ENCODE measurements around the gene IRF5.

The IRF5 gene

DNA sequence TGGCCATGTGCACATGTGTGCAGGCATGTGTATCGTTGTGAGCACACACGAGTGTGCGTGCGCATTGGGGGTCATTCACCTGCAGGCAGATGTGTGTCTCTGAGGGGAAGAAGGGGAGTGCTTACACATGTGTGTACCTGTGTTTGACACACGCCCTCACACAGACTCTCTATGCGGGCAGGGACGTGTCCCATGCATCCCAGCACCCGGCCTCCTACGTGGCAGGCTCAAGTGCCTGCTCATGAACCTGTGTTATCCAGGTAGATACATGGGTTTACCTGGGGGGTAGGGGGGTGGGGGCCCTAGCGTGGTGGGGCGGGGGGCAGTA is 45.8 kb upstream of the IRF5 start:
- Histone ChIP-seq H3K27me3 (ENCODE audit: insufficient read depth, low read length, poor library complexity, severe bottlenecking) (no peaks in the 10 kb centered on the region), H4K20me1 (ENCODE audit: insufficient read depth, low read length, poor library complexity, severe bottlenecking) (no peaks in the 10 kb centered on the region), H2AFZ (ENCODE audit: low read length) (no peak overlapping the region), H3F3A (ENCODE audit: low read depth) (no peaks in the 10 kb centered on the region), H3K9me3 (ENCODE audit: insufficient read depth, low read depth, low read length) (no peaks in the 10 kb centered on the region), H3K36me3 (ENCODE audit: insufficient read depth, low read length) (no peaks in the 10 kb centered on the region), H3K4me2 (ENCODE audit: low read depth, low read length, poor library complexity, severe bottlenecking) (no peak overlapping the region), H3K4me3 (ENCODE audit: low read length, poor library complexity, severe bottlenecking) (no peak overlapping the region), H3K4me1 (ENCODE audit: insufficient read depth, low read length, poor library complexity, severe bottlenecking) (no peaks in the 10 kb centered on the region), H3K9me2 (replicated peaks; ENCODE audit: low read depth, low read length) (no peaks in the 10 kb centered on the region), H3K79me2 (ENCODE audit: insufficient read depth, low read length) (no peaks in the 10 kb centered on the region), H3K9ac (ENCODE audit: low read depth, low read length, poor library complexity, severe bottlenecking) (no peak overlapping the region)
- no peak for TF ChIP-seq EZH2phosphoT487 (IDR thresholded peaks at IDR 0.05; ENCODE audit: borderline replicate concordance)
- TF ChIP-seq, protein P1, sequence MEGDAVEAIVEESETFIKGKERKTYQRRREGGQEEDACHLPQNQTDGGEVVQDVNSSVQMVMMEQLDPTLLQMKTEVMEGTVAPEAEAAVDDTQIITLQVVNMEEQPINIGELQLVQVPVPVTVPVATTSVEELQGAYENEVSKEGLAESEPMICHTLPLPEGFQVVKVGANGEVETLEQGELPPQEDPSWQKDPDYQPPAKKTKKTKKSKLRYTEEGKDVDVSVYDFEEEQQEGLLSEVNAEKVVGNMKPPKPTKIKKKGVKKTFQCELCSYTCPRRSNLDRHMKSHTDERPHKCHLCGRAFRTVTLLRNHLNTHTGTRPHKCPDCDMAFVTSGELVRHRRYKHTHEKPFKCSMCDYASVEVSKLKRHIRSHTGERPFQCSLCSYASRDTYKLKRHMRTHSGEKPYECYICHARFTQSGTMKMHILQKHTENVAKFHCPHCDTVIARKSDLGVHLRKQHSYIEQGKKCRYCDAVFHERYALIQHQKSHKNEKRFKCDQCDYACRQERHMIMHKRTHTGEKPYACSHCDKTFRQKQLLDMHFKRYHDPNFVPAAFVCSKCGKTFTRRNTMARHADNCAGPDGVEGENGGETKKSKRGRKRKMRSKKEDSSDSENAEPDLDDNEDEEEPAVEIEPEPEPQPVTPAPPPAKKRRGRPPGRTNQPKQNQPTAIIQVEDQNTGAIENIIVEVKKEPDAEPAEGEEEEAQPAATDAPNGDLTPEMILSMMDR (conservative IDR thresholded peaks at IDR 0.05; ENCODE audit: low read length): no peak

DNA sequence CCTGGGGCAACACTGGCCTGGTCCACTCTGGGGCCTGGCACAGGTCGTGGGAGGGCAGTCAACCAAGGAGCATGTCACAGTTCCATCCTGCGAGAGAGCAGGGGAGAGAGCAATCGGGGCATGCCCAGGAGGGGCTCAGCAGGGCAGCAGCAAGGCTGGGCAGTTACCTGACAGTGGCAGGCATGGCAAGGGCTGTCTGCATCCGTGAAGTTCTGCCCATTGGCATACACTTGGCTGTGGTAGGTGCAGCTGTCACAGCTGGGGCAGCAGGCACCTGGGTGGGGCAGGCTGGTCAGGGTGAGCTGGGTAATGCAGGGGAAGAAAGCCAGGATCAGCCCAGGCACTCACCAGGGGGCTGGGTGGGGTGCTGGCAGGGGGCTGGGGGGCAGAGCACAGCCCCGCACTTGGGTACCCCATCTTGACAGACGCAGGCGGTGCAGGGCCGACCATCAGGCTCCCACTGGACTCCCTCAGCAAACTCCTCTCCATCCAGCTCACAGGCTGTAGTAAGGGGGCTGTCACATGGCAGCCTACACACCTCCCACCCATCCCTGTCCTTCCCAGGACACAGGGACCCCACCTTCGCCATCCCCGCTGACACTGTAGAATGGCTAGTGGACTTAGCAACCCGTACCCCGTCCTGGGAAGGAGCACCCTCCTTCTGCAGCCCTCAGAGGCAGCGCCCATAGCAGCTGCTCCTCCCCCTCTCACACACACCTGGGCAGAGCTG is 45.0 kb upstream of the IRF5 start:
- H2AFZ ChIP-seq (ENCODE audit: low read length): no peak overlapping the region

DNA sequence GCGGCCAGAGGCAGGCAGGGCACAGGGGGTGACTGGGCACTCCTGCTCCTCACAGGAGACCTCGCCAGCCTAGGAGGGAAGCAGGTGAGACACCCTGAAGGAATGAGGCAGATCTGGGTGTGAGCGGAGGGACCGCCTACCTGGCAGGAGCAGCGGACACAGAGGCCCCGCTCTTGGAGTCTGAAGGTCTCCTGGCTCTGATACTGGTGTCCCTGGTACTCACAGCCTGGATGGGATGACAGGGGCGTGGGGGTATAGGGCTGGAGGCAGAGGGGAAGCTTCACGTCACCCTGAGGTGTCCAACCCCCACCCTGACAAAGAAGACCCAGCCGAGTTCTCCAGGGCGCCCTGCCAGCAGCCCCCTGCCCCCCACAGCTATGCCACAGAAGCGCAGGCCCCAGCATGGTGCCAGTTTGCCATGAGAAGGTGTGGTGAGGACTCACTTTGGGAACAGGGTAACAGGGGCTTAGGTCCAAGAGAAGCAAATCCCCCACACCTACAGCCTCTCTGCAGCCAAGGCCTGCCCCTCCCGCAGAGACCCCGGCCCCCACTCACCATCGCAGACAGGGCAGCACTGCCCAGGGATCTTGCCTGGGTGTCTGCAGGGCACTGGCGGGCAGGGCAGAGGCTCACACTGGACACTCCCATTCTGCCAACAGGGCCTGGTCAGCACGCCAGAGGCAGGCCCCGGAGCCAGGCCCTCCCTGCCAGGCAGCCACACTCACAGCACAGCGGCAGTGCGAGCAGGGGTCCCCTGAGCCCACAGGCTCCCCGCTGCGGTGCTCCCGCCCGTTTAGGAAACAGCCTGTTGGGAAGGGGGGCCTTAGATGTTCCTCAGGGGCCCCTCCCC is 44.3 kb upstream of the IRF5 start:
- H3K9me2 ChIP-seq (replicated peaks; ENCODE audit: low read depth, low read length): no peaks in the 10 kb centered on the region
- no peak overlapping the region for H2AFZ ChIP-seq (ENCODE audit: low read length)
- H3K36me3 ChIP-seq (ENCODE audit: insufficient read depth, low read length): no peaks in the 10 kb centered on the region
- H3F3A ChIP-seq (ENCODE audit: low read depth): no peaks in the 10 kb centered on the region
- TF ChIP-seq, protein P1 (conservative IDR thresholded peaks at IDR 0.05; ENCODE audit: low read length): no peak
- no peak for TF ChIP-seq EZH2phosphoT487 (IDR thresholded peaks at IDR 0.05; ENCODE audit: borderline replicate concordance)
- no peaks in the 10 kb centered on the region for H3K4me1 ChIP-seq (ENCODE audit: insufficient read depth, low read length, poor library complexity, severe bottlenecking)
- H3K27me3 ChIP-seq (ENCODE audit: insufficient read depth, low read length, poor library complexity, severe bottlenecking): no peaks in the 10 kb centered on the region
- H3K9me3 ChIP-seq (ENCODE audit: insufficient read depth, low read depth, low read length): no peaks in the 10 kb centered on the region
- H3K79me2 ChIP-seq (ENCODE audit: insufficient read depth, low read length): no peaks in the 10 kb centered on the region
- no peaks in the 10 kb centered on the region for H4K20me1 ChIP-seq (ENCODE audit: insufficient read depth, low read length, poor library complexity, severe bottlenecking)
- no peak overlapping the region for H3K9ac ChIP-seq (ENCODE audit: low read depth, low read length, poor library complexity, severe bottlenecking)
- no peak overlapping the region for H3K4me3 ChIP-seq (ENCODE audit: low read length, poor library complexity, severe bottlenecking)
- H3K4me2 ChIP-seq (ENCODE audit: low read depth, low read length, poor library complexity, severe bottlenecking): no peak overlapping the region

More for the DNA sequence above, 45.0 kb upstream of the IRF5 start:
- Histone ChIP-seq H3K9me2 (replicated peaks; ENCODE audit: low read depth, low read length) (no peaks in the 10 kb centered on the region), H3K27me3 (ENCODE audit: insufficient read depth, low read length, poor library complexity, severe bottlenecking) (no peaks in the 10 kb centered on the region), H3K9me3 (ENCODE audit: insufficient read depth, low read depth, low read length) (no peaks in the 10 kb centered on the region), H3K36me3 (ENCODE audit: insufficient read depth, low read length) (no peaks in the 10 kb centered on the region), H3K4me2 (ENCODE audit: low read depth, low read length, poor library complexity, severe bottlenecking) (no peak overlapping the region), H3K4me1 (ENCODE audit: insufficient read depth, low read length, poor library complexity, severe bottlenecking) (no peaks in the 10 kb centered on the region), H3K4me3 (ENCODE audit: low read length, poor library complexity, severe bottlenecking) (no peak overlapping the region), H3K9ac (ENCODE audit: low read depth, low read length, poor library complexity, severe bottlenecking) (no peak overlapping the region), H3K79me2 (ENCODE audit: insufficient read depth, low read length) (no peaks in the 10 kb centered on the region), H3F3A (ENCODE audit: low read depth) (no peaks in the 10 kb centered on the region), H4K20me1 (ENCODE audit: insufficient read depth, low read length, poor library complexity, severe bottlenecking) (no peaks in the 10 kb centered on the region)
- TF ChIP-seq, protein P1 (conservative IDR thresholded peaks at IDR 0.05; ENCODE audit: low read length): no peak
- TF ChIP-seq EZH2phosphoT487 (IDR thresholded peaks at IDR 0.05; ENCODE audit: borderline replicate concordance): no peak
